Prostate gland (tissue), 2 donors: Measurements from ENCODE around the gene OPRD1. TPM values are rescaled to one million over a fixed set of nuclear protein-coding genes. Genes with fewer than 3 reads are reported as not detected.
A peak's percentile ranks its signal among the peaks of the same experiment; 100 is the strongest.
"Not testable (repeated sequence)": the region's sequence is repeated elsewhere in the genome, so short reads cannot be mapped to it uniquely, and the experiment has no call there.

ENCODE experiments used
- DNase-seq: peaks from one replicate; pipeline ENCODE4 v3.0.0-alpha.2; 2019; ENCODE audit warnings: low spot score
- H3K27ac ChIP-seq, 2 donors: fragments of 200-600 bp; sonication (generic); 2 replicates each; pipeline ENCODE4 v1.5.1; 2017 to 2019
- H3K27me3 ChIP-seq: fragments of 200-600 bp; sonication (generic); replicated peaks from 2 replicates; pipeline ENCODE4 v1.5.1; 2019; ENCODE audit not compliant: insufficient read depth
- H3K36me3 ChIP-seq, 2 donors: fragments of 200-600 bp; sonication (generic); 1 replicate in 1 of 2; 2 replicates in 1 of 2; pipeline versions ENCODE4 v1.5.1 to v1.8.1; 2017 to 2019
- H3K4me1 ChIP-seq: fragments of 200-600 bp; sonication (generic); replicated peaks from 2 replicates; pipeline ENCODE4 v1.5.1; 2019
- H3K4me3 ChIP-seq, 2 donors: fragments of 200-600 bp; sonication (generic); 2 replicates each; pipeline ENCODE4 v1.5.1; 2017 to 2019
- H3K9me3 ChIP-seq: fragments of 200-600 bp; sonication (generic); 2 replicates; pipeline ENCODE4 v1.5.1; 2017
- CTCF ChIP-seq, 4 experiments: fragments of 200-600 bp in 2 of 4; fragments of 450-650 bp in 2 of 4; sonication (generic) in 2 of 4; IDR thresholded peaks; 1 replicate in 3 of 4; 2 replicates in 1 of 4; pipeline ENCODE4 v1.5.1; 2016 to 2019; ENCODE audit warnings: antibody characterized with exemption in 4 of 4, mild to moderate bottlenecking in 2 of 4, moderate library complexity in 2 of 4
- POLR2A ChIP-seq: fragments of 450-650 bp; IDR thresholded peaks from one replicate; pipeline ENCODE4 v1.6.1; 2016; ENCODE audit warnings: antibody characterized with exemption, mild to moderate bottlenecking
- POLR2AphosphoS5 ChIP-seq: sonication (generic); formaldehyde crosslinking; IDR thresholded peaks from one replicate; pipeline ENCODE4 v1.6.1; 2017; ENCODE audit warnings: antibody characterized with exemption
- WGBS: methylation state at CpG from one replicate; pipeline ENCODE4 v1.1.5; 2018; 5-methylcytosine and 5-hydroxymethylcytosine counted together
- intact Hi-C: fragments of 100-400 bp; cut with DNase I; formaldehyde crosslinking; loops from one replicate; pipeline ENCODE4 v1.14.2; 2022
- total RNA-seq, 2 donors: library from RNA; depleted of rRNA; stranded (reverse); fragments of >200 nt; gene quantifications; one replicate each; pipeline ENCODE4 v1.1.0, GENCODE V29; 2016

The OPRD1 gene
- total RNA-seq, 2 donors from 2014 or later = 0.09 to 0.34 TPM

- Histone ChIP-seq H3K36me3 (no peaks in the 10 kb centered on the region), H3K9me3 (no peaks in the 10 kb centered on the region), H3K4me1 (no peaks in the 10 kb centered on the region), H3K4me3 (no peak overlapping the region), H3K27me3 (no peaks in the 10 kb centered on the region), H3K27ac (no peak overlapping the region)
- no peak for TF ChIP-seq POLR2AphosphoS5
- no peak for TF ChIP-seq CTCF (IDR thresholded peaks at IDR 0.05)
- TF ChIP-seq POLR2A = no peak
- DNase-seq = no peak
- intact Hi-C loops = loop anchor here (10.0 kb wide), 1 partner anchor 507 kb away; the partner anchor contains the start of gene PHACTR4
- 87% methylated on average over 12 of the region's 12 CpGs for WGBS
Observed at GRCh38 chr1:28871631-28872401, 59.8 kb downstream of the OPRD1 start.

- H3K4me3 ChIP-seq, H3K4me1 ChIP-seq, H3K27ac ChIP-seq, H3K27me3 ChIP-seq, H3K36me3 ChIP-seq, H3K9me3 ChIP-seq, DNase-seq: not testable (repeated sequence)
- intact Hi-C loops = loop anchor here (10.0 kb wide), 1 partner anchor 510 kb away; the partner anchor contains the start of gene PHACTR4
- WGBS = 88% methylated on average over 5 of the region's 5 CpGs
Observed at GRCh38 chr1:28875134-28875533, 63.2 kb downstream of the OPRD1 start.

DNA sequence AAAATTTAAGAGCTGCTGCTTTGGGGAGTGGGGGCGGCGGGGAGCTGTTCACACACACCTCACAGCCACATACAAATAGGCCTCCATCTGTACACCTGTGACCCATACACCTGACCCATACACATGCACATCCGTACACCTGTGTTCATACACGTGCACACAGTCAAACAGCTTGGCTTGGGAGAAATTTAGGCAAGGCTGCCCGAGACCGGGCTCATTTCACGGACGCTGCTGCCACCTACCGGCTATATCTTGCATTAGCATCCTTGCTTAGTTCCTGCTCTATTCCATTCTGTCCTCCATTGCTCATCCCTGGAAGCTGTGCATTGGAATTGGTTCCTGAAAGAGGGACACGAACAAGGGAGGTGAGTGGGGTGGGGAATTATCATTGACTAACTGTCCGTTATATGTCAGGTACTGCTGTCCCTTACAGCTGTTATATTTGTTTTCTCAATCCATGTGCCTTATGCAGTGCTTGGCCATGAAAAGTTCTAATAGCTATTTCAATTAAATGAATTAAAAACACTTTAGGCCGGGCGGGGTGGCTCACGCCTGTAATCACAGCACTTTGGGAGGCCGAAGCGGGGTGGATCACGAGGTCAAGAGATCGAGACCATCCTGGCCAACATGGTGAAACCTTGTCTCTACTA lies 65.3 kb downstream of the OPRD1 start:
- 23% methylated on average over 18 of the region's 18 CpGs for WGBS
- intact Hi-C loops = loop anchor here (2.0 to 10.0 kb wide), 2 partner anchors 92 to 512 kb away; partner anchors contain the start of gene PHACTR4

DNA sequence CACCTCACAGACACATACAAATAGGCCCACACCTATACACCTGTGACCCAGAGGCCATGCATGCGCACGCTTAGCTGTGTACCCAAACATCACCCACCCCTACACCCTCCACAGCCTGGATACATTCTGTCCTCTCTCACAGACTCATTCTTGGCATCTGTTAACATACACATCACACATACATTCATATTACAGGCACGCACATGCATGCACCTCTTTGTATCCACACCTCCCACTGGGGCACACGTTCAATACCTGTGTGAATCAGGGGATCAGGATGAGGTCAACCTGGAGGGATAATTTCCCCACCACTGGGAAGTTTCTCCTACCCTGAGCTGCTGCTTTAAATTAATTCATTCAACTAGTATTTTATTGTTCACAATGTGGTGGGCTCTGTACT lies 66.8 kb downstream of the OPRD1 start:
- Histone ChIP-seq H3K9me3 (no peaks in the 10 kb centered on the region), H3K27me3 (no peaks in the 10 kb centered on the region), H3K27ac (no peak overlapping the region), H3K4me3 (no peak overlapping the region), H3K36me3 (no peaks in the 10 kb centered on the region), H3K4me1 (no peaks in the 10 kb centered on the region)
- TF ChIP-seq POLR2A (no peak), POLR2AphosphoS5 (no peak), CTCF (IDR thresholded peaks at IDR 0.05) (no peak)
- DNase-seq = no peak
- intact Hi-C loops = loop anchor here (10.0 kb wide), 1 partner anchor 514 kb away; the partner anchor contains the start of gene PHACTR4
- 76% methylated on average over 4 of the region's 4 CpGs for WGBS

More for the DNA sequence above, 65.3 kb downstream of the OPRD1 start:
- peak; percentile 74 to 93 (median 89) for TF ChIP-seq CTCF (IDR thresholded peaks at IDR 0.05)
- TF ChIP-seq POLR2AphosphoS5 = peak; percentile 60
- no peak for TF ChIP-seq POLR2A
- Histone ChIP-seq H3K4me1 (no peaks in the 10 kb centered on the region), H3K4me3 (no peak overlapping the region), H3K36me3 (no peaks in the 10 kb centered on the region), H3K9me3 (no peaks in the 10 kb centered on the region), H3K27me3 (no peaks in the 10 kb centered on the region), H3K27ac (no peak overlapping the region)
- peak; percentile 72 for DNase-seq

GRCh38 chr1:28882009-28882628 lies 70.1 kb downstream of the OPRD1 start:
- Histone ChIP-seq H3K9me3 (no peaks in the 10 kb centered on the region), H3K4me3 (no peak overlapping the region), H3K27ac (no peak overlapping the region), H3K36me3 (no peaks in the 10 kb centered on the region), H3K4me1 (no peaks in the 10 kb centered on the region), H3K27me3 (no peaks in the 10 kb centered on the region)
- WGBS = 26% methylated on average over 13 of the region's 13 CpGs
- TF ChIP-seq POLR2AphosphoS5 (peak; percentile 83), POLR2A (no peak), CTCF (IDR thresholded peaks at IDR 0.05) (peak; percentile 73 to 96 (median 92))
- DNase-seq = peak; percentile 87
- intact Hi-C loops = loop anchor here (2.0 to 10.0 kb wide), 3 partner anchors 151 to 367 kb away; no protein-coding TSS in a partner anchor
